DMS114 treated with DMSO at 0.1 percent for 48 hours (cell line): ENCODE measurements around the gene MAP4K1.

ENCODE experiments used
- DNase-seq: peaks from one replicate; lab custom pipeline; 2025; ENCODE audit not compliant: unreplicated experiment; lab: John Stamatoyannopoulos, UW

MAP4K1 gene

GRCh38 chr19:38617764-38618589, at the start of gene MAP4K1:
Gene MAP4K1, minus strand, starts transcription at chr19:38617953. Its CDS starts 58 bp downstream, at chr19:38617895.
- DNase-seq, result no peak

- no peak for DNase-seq
Observed at GRCh38 chr19:38666663-38667511, 49.1 kb upstream of the MAP4K1 start.

- no peak for DNase-seq
Observed at GRCh38 chr19:38665950-38666662, 48.4 kb upstream of the MAP4K1 start.

GRCh38 chr19:38665219-38665931, 47.6 kb upstream of the MAP4K1 start:
- DNase-seq, result no peak

GRCh38 chr19:38664503-38665211, 46.9 kb upstream of the MAP4K1 start:
- DNase-seq, result no peak

GRCh38 chr19:38663957-38664502, 46.3 kb upstream of the MAP4K1 start:
- no peak for DNase-seq

GRCh38 chr19:38663156-38663651, 45.5 kb upstream of the MAP4K1 start:
- DNase-seq, result no peak

- DNase-seq, result no peak
Observed at GRCh38 chr19:38662537-38663155, 44.9 kb upstream of the MAP4K1 start.

GRCh38 chr19:38661996-38662395, 44.2 kb upstream of the MAP4K1 start:
- no peak for DNase-seq

- no peak for DNase-seq
Observed at GRCh38 chr19:38661136-38661535, 43.4 kb upstream of the MAP4K1 start.

- no peak for DNase-seq
Observed at GRCh38 chr19:38660724-38661123, 43.0 kb upstream of the MAP4K1 start.

- no peak for DNase-seq
Observed at GRCh38 chr19:38658462-38659306, 40.9 kb upstream of the MAP4K1 start.

- no peak for DNase-seq
Observed at GRCh38 chr19:38657633-38658222, 40.0 kb upstream of the MAP4K1 start.

GRCh38 chr19:38656171-38656981, 38.6 kb upstream of the MAP4K1 start:
- no peak for DNase-seq

GRCh38 chr19:38655148-38655824, 37.5 kb upstream of the MAP4K1 start:
- no peak for DNase-seq

GRCh38 chr19:38654628-38655055, 36.9 kb upstream of the MAP4K1 start:
- DNase-seq, result no peak
